Right lobe of liver (tissue), 4 donors: ENCODE results near the gene SHCBP1.

Source experiments
- POLR2A ChIP-seq: fragments of 450-650 bp; IDR thresholded peaks from one replicate; pipeline ENCODE4 v1.6.1; 2017; ENCODE audit warnings: antibody characterized with exemption, mild to moderate bottlenecking
- TF ChIP-seq, protein P1 (sequence below), 4 donors: fragments of 200-600 bp in 3 of 4; fragments of 450-650 bp in 1 of 4; IDR thresholded peaks; one replicate each; pipeline versions ENCODE4 v1.5.1 to v1.8.0; 2016 to 2022; ENCODE audit warnings: antibody characterized with exemption in 4 of 4, mild to moderate bottlenecking in 2 of 4
- donor health status: DM: no; HTN: no; CAD: no.
- donor health status: DM: no; HTN: no; CAD: no.
- donor health status: DM: no; HTN: yes; CAD: no.

DNA sequence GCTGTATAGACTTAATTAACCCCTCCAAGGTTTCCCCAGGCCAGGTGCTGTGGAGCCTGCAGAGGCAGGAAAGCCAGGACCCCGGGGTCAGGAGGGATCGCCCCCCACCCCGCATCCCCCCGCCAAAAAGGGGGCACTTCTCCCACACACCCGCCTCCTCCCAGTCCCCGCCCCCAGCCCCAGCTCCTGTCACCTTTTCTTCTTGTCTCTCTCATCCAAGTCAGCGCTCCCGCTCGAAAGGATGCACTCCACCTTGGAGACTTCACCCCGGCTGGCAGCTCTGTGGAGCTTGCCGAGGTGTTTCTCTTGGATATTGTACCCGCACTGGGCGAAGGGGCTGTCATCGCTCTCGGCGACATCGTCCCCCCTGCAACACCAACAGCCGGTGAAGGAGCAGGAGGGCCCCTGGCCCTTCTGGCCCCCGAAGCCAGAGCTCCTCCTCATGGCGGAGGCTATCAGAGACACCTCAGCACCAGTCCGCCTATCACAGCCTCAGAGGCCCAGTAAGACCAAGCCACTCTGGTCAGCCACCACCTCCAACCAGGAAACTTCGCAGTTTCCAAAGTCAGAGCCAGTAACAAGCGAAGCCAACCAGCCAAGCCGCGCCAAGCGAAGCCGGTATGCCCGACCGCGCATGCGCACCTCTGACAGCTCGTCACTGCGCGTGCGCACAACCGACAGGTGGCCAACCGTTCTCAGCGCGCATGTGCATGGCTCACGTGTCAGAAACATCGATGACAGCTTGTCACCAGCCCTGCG lies 52.5 kb downstream of the SHCBP1 start:
- TF ChIP-seq, protein P1, sequence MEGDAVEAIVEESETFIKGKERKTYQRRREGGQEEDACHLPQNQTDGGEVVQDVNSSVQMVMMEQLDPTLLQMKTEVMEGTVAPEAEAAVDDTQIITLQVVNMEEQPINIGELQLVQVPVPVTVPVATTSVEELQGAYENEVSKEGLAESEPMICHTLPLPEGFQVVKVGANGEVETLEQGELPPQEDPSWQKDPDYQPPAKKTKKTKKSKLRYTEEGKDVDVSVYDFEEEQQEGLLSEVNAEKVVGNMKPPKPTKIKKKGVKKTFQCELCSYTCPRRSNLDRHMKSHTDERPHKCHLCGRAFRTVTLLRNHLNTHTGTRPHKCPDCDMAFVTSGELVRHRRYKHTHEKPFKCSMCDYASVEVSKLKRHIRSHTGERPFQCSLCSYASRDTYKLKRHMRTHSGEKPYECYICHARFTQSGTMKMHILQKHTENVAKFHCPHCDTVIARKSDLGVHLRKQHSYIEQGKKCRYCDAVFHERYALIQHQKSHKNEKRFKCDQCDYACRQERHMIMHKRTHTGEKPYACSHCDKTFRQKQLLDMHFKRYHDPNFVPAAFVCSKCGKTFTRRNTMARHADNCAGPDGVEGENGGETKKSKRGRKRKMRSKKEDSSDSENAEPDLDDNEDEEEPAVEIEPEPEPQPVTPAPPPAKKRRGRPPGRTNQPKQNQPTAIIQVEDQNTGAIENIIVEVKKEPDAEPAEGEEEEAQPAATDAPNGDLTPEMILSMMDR (IDR thresholded peaks at IDR 0.05) = no peak
- no peak for TF ChIP-seq POLR2A
